IPS-15b (cell line): ENCODE data around the gene PPP5C.
"Not testable (repeated sequence)": the region's sequence is repeated elsewhere in the genome, so short reads cannot be mapped to it uniquely, and the experiment has no call there.

Experiments used
- H3K27me3 ChIP-seq: one replicate; pipeline ENCODE4 v1.6.1; 2013; ENCODE audit warnings: low read length; ENCODE audit not compliant: control insufficient read depth, insufficient read depth
- H3K36me3 ChIP-seq: one replicate; pipeline ENCODE4 v1.6.1; 2013; ENCODE audit warnings: low read length; ENCODE audit not compliant: control insufficient read depth, insufficient read depth
- H3K4me1 ChIP-seq: one replicate; pipeline ENCODE4 v1.6.1; 2013; ENCODE audit warnings: mild to moderate bottlenecking, low read length; ENCODE audit not compliant: control insufficient read depth, insufficient read depth
- H3K4me3 ChIP-seq: one replicate; pipeline ENCODE4 v1.5.1; 2013; ENCODE audit warnings: low read depth, low read length
- H3K9ac ChIP-seq: one replicate; pipeline ENCODE4 v1.6.1; 2013; ENCODE audit warnings: low read depth, mild to moderate bottlenecking, low read length
- H3K9me3 ChIP-seq: one replicate; pipeline ENCODE4 v1.6.1; 2013; ENCODE audit warnings: mild to moderate bottlenecking, low read length; ENCODE audit not compliant: control insufficient read depth, insufficient read depth

PPP5C gene

GRCh38 chr19:46391296-46392251 lies 44.7 kb downstream of the PPP5C start:
- H3K27me3 ChIP-seq: no peaks in the 10 kb centered on the region
- peaks cover 43% of the 10 kb centered on the region for H3K36me3 ChIP-seq
- no peaks in the 10 kb centered on the region for H3K9me3 ChIP-seq
- H3K4me3 ChIP-seq: no peak overlapping the region
- no peaks in the 10 kb centered on the region for H3K4me1 ChIP-seq
- H3K9ac ChIP-seq: no peak overlapping the region

- H3K9ac ChIP-seq: no peak overlapping the region
- no peaks in the 10 kb centered on the region for H3K27me3 ChIP-seq
- H3K4me1 ChIP-seq: no peaks in the 10 kb centered on the region
- no peak overlapping the region for H3K4me3 ChIP-seq
- peaks cover 37% of the 10 kb centered on the region for H3K36me3 ChIP-seq
- no peaks in the 10 kb centered on the region for H3K9me3 ChIP-seq
Measured at GRCh38 chr19:46392252-46392801, 45.4 kb downstream of the PPP5C start.

- H3K4me1 ChIP-seq: peaks cover 2% of the 10 kb centered on the region
- H3K4me3 ChIP-seq: no peak overlapping the region
- no peaks in the 10 kb centered on the region for H3K9me3 ChIP-seq
- no peak overlapping the region for H3K9ac ChIP-seq
- no peaks in the 10 kb centered on the region for H3K27me3 ChIP-seq
- H3K36me3 ChIP-seq: peaks cover 33% of the 10 kb centered on the region
Measured at GRCh38 chr19:46392837-46393236, 46.0 kb downstream of the PPP5C start.

GRCh38 chr19:46393456-46394401 lies 46.8 kb downstream of the PPP5C start:
- Histone ChIP-seq H3K9me3 (no peaks in the 10 kb centered on the region), H3K36me3 (peaks cover 24% of the 10 kb centered on the region), H3K9ac (no peak overlapping the region), H3K4me3 (no peak overlapping the region), H3K4me1 (peaks cover 2% of the 10 kb centered on the region), H3K27me3 (no peaks in the 10 kb centered on the region)

- H3K36me3 ChIP-seq: peaks cover 19% of the 10 kb centered on the region
- no peak overlapping the region for H3K4me3 ChIP-seq
- H3K27me3 ChIP-seq: no peaks in the 10 kb centered on the region
- H3K9ac ChIP-seq: no peak overlapping the region
- H3K9me3 ChIP-seq: no peaks in the 10 kb centered on the region
- peaks cover 2% of the 10 kb centered on the region for H3K4me1 ChIP-seq
Measured at GRCh38 chr19:46394402-46394797, 47.5 kb downstream of the PPP5C start.

GRCh38 chr19:46397801-46398479 lies 51.1 kb downstream of the PPP5C start:
- H3K9me3 ChIP-seq, H3K36me3 ChIP-seq, H3K9ac ChIP-seq, H3K4me3 ChIP-seq, H3K27me3 ChIP-seq, H3K4me1 ChIP-seq: not testable (repeated sequence)

GRCh38 chr19:46402725-46403124 lies 55.8 kb downstream of the PPP5C start:
- H3K27me3 ChIP-seq: peaks cover 8% of the 10 kb centered on the region
- no peaks in the 10 kb centered on the region for H3K9me3 ChIP-seq
- no peaks in the 10 kb centered on the region for H3K36me3 ChIP-seq
- H3K4me1 ChIP-seq: peaks cover 9% of the 10 kb centered on the region
- H3K9ac ChIP-seq: no peak overlapping the region
- no peak overlapping the region for H3K4me3 ChIP-seq

GRCh38 chr19:46404055-46404752 lies 57.3 kb downstream of the PPP5C start:
- H3K27me3 ChIP-seq: peaks cover 11% of the 10 kb centered on the region
- H3K36me3 ChIP-seq: no peaks in the 10 kb centered on the region
- H3K4me1 ChIP-seq: peaks cover 11% of the 10 kb centered on the region
- peak overlapping the region; percentile 24 for H3K9ac ChIP-seq
- no peaks in the 10 kb centered on the region for H3K9me3 ChIP-seq
- H3K4me3 ChIP-seq: peak overlapping the region; percentile 62

- Histone ChIP-seq H3K36me3 (no peaks in the 10 kb centered on the region), H3K9me3 (no peaks in the 10 kb centered on the region), H3K27me3 (peaks cover 11% of the 10 kb centered on the region), H3K4me3 (peak overlapping the region; percentile 62), H3K9ac (no peak overlapping the region), H3K4me1 (peaks cover 11% of the 10 kb centered on the region)
Measured at GRCh38 chr19:46404753-46405468, 58.0 kb downstream of the PPP5C start.

- Histone ChIP-seq H3K4me3 (peak overlapping the region; percentile 13), H3K4me1 (peaks cover 11% of the 10 kb centered on the region), H3K9ac (no peak overlapping the region), H3K9me3 (no peaks in the 10 kb centered on the region), H3K36me3 (no peaks in the 10 kb centered on the region), H3K27me3 (peaks cover 11% of the 10 kb centered on the region)
Measured at GRCh38 chr19:46406976-46407375, 60.1 kb downstream of the PPP5C start.
